ENCODE measurements around the gene CNTNAP2. TPM values are rescaled to one million over a fixed set of nuclear protein-coding genes. Genes with fewer than 3 reads are reported as not detected.
"Not testable (repeated sequence)": the region's sequence is repeated elsewhere in the genome, so short reads cannot be mapped to it uniquely, and the experiment has no call there.

CNTNAP2 gene
- total and polyA plus RNA-seq, 11 donors: 0.01 to 2.6 (median 0.31) TPM; not detected in 3

DNA sequence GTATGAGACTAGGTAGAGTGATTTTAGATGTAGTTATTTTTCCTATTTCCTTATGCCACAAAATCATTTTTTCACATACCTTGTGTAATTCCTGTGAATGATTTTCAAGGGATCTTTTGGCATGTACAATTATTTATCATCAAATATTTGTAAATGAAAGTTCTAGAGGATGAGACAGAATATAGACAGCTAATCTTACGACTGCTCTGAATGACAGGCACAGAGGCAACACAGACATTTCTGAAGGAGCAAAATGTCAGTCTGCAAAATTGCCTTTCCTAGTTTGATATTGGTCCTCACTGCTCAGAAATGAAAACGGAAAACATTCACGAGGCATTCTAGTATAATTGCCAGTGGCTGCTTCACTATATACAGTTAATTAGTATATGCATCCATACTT lies 1663.3 kb downstream of the CNTNAP2 start:
- intact Hi-C loops (cut with DNase I): no loop called here
- Histone ChIP-seq H3K36me3 (no peaks in the 10 kb centered on the region), H3K9me3 (no peaks in the 10 kb centered on the region), H3K27me3 (no peaks in the 10 kb centered on the region), H3K4me1 (no peaks in the 10 kb centered on the region), H3K4me3 (no peak overlapping the region), H3K27ac (no peak overlapping the region)
- ATAC-seq (no peak), DNase-seq (no peak)
- no peak for TF ChIP-seq POLR2A (IDR thresholded peaks at IDR 0.05)
- TF ChIP-seq, protein P1, sequence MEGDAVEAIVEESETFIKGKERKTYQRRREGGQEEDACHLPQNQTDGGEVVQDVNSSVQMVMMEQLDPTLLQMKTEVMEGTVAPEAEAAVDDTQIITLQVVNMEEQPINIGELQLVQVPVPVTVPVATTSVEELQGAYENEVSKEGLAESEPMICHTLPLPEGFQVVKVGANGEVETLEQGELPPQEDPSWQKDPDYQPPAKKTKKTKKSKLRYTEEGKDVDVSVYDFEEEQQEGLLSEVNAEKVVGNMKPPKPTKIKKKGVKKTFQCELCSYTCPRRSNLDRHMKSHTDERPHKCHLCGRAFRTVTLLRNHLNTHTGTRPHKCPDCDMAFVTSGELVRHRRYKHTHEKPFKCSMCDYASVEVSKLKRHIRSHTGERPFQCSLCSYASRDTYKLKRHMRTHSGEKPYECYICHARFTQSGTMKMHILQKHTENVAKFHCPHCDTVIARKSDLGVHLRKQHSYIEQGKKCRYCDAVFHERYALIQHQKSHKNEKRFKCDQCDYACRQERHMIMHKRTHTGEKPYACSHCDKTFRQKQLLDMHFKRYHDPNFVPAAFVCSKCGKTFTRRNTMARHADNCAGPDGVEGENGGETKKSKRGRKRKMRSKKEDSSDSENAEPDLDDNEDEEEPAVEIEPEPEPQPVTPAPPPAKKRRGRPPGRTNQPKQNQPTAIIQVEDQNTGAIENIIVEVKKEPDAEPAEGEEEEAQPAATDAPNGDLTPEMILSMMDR (IDR thresholded peaks at IDR 0.05): no peak
- WGBS, 4 donors: 69 to 74% (median 74%) methylated on average over 3 of the region's 3 CpGs

DNA sequence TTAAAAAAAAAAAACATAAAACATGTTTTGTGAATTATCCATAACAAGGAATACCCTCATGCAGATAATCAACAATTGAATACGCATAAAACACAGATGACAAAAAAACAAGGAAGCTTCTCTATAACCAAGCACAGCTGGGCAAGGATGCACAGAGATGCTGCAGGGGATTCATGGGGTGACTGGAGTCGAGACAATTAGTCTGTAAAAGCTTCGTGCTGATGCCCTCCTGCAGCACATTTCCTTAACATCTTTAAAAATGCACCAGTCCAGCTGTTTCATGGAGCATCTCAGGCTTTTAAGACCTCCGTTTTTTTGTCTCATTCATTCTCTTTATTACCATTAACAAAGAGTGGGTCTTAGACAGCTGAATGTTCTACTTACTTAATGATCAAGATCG lies 1680.0 kb downstream of the CNTNAP2 start:
- no peaks in the 10 kb centered on the region for H3K36me3 ChIP-seq
- no peaks in the 10 kb centered on the region for H3K27me3 ChIP-seq
- intact Hi-C loops (cut with DNase I): no loop called here
- ATAC-seq (no peak), DNase-seq (no peak)
- H3K4me1 ChIP-seq: no peaks in the 10 kb centered on the region
- H3K4me3 ChIP-seq: no peak overlapping the region
- WGBS, 4 donors: 52 to 72% (median 57%) methylated on average over 5 of the region's 5 CpGs
- H3K9me3 ChIP-seq: no peaks in the 10 kb centered on the region
- TF ChIP-seq, protein P1 (IDR thresholded peaks at IDR 0.05): no peak
- no peak for TF ChIP-seq POLR2A (IDR thresholded peaks at IDR 0.05)
- no peak overlapping the region for H3K27ac ChIP-seq

DNA sequence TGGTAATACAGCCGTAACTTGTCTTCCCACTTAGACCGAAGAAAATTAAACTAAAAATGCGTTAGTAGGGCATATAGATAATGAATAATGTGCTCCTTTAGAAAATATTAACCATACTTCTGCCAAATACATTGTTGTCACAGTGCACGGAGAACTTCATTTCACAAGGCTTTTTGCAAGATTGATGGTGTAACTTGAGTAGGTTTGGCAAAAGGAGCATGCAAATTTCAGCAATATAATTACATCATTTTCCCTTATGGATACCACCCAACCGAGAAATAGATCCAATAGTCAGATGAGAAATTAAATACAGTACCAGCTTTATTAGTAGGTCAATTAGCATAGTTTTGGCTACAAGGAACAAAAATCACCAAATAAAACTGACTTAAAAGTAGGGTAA lies 1681.4 kb downstream of the CNTNAP2 start:
- Histone ChIP-seq H3K4me1 (no peaks in the 10 kb centered on the region), H3K27me3 (no peaks in the 10 kb centered on the region), H3K27ac (no peak overlapping the region), H3K9me3 (no peaks in the 10 kb centered on the region), H3K4me3 (no peak overlapping the region), H3K36me3 (no peaks in the 10 kb centered on the region)
- DNase-seq: no peak
- 64 to 79% (median 71%) methylated on average over 5 of the region's 5 CpGs for WGBS, 4 donors
- TF ChIP-seq, protein P1 (IDR thresholded peaks at IDR 0.05): no peak
- TF ChIP-seq POLR2A (IDR thresholded peaks at IDR 0.05): no peak
- intact Hi-C loops (cut with DNase I): no loop called here
- ATAC-seq: no peak

DNA sequence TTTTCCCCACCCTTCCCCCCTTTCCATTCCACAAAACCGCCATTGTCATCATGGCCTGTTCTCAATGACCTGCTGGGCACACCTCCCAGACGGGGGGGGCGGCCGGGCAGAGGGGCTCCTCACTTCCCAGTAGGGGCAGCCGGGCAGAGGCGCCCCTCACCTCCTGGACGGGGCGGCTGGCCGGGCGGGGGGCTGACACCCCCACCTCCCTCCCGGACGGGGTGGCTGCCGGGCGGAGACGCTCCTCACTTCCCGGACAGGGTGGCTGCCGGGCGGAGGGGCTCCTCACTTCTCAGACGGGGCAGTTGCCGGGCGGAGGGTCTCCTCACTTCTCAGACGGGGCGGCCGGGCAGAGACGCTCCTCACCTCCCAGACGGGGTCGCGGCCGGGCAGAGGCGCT lies 1685.2 kb downstream of the CNTNAP2 start:
- H3K27ac ChIP-seq; H3K36me3 ChIP-seq; DNase-seq; H3K4me3 ChIP-seq; ATAC-seq; intact Hi-C loops (cut with DNase I); H3K4me1 ChIP-seq; H3K27me3 ChIP-seq: not testable (repeated sequence)
- 90 to 97% (median 94%) methylated on average over 18 to 25 of the region's 30 CpGs for WGBS, 4 donors
- H3K9me3 ChIP-seq: peaks cover 0 to 11% (median 0%) of the 10 kb centered on the region in 12 donors

DNA sequence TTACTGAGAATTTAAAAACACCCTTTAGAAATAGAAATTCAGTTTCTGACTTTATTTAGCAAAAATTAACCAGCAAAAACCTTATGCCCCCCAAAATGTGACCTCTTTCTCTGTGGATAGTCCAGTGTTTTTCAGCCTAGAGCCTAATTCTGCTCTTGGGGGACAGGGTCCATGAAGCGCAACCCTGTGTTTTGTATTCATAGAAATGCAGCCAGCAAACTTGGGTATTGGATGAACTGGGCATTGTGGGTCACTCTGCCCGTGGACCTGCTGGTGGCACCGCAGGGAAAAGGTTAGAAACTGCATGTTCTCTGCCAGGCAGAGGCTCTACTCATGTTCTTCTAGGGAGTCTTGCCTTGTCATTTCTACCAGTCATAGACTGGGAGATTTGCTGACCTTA lies 1686.5 kb downstream of the CNTNAP2 start:
- H3K4me1 ChIP-seq: no peaks in the 10 kb centered on the region
- ATAC-seq: no peak
- H3K27ac ChIP-seq: no peak overlapping the region
- TF ChIP-seq, protein P1 (IDR thresholded peaks at IDR 0.05): no peak
- TF ChIP-seq POLR2A (IDR thresholded peaks at IDR 0.05): no peak
- intact Hi-C loops (cut with DNase I): no loop called here
- WGBS, 4 donors: 60 to 80% (median 78%) methylated on average over 3 of the region's 3 CpGs
- no peaks in the 10 kb centered on the region for H3K36me3 ChIP-seq
- H3K9me3 ChIP-seq: peaks cover 0 to 11% (median 0%) of the 10 kb centered on the region in 12 donors
- DNase-seq: no peak
- no peak overlapping the region for H3K4me3 ChIP-seq
- H3K27me3 ChIP-seq: no peaks in the 10 kb centered on the region

Measured in heart left ventricle (tissue), 16 donors.